ENCODE results near the gene ETS1.

The ETS1 gene

DNA sequence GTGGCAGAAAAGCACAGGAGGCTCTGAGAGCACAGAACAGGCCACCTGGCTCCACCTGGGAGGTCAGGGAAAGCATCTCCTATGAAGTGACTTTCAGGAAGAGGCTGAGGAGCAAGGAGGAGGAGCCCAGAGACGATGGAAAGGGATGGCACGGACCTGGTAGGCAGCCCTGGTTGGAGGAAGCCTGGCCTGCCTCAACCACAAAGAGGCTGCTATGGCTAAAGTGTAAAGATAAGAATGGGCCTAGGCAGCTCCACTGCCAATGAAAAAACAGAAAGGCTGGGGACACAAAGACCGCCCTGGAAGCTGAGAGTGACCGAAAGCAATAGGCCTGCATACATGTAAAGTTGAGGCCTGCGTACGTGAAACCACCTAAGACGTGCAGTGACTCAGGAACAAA is 31.2 kb upstream of the ETS1 start:
- no peak for DNase-seq

- DNase-seq: no peak
Observed at GRCh38 chr11:128616161-128616560, 28.8 kb upstream of the ETS1 start.

- no peak for DNase-seq
Observed at GRCh38 chr11:128615612-128616011, 28.3 kb upstream of the ETS1 start.

DNA sequence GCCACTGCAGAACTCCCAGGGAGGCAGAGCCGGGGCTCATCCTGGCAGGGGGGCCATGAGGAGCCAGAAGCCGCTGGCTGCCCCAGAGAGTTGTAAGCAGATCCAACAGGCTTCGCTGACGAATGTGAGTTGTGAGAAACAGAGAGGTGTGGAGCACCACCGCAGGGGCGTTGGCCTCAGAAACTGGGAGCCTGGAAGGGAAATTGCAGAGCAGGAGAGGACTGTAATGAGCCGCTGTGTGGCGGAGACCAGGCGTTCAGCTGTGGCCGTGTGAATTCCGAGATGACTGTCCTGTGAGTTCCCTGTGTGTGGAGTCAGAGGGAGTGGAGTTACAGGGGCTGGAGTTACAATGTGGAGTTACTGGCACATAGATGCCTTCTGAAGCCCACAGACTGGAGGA is 27.7 kb upstream of the ETS1 start:
- DNase-seq: no peak

DNA sequence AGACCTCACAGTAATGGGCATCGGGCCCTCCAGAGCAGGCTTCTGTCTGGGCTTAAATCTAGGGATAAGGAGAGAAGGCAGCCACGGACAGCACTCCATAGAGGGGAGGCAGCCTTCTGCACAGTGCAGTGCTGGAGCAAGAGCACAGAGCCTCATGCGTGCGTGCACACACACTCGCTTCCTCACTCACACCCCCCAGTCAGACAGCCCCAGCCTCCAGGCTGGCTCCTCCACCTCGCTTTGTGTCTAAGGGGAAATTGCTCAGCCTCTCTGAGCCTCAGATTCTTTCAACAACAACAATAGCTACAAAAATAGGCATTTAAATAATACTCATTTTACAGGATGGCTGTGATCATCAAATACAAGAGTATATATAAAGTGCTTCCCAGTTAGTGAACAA is 26.7 kb upstream of the ETS1 start:
- no peak for DNase-seq

DNA sequence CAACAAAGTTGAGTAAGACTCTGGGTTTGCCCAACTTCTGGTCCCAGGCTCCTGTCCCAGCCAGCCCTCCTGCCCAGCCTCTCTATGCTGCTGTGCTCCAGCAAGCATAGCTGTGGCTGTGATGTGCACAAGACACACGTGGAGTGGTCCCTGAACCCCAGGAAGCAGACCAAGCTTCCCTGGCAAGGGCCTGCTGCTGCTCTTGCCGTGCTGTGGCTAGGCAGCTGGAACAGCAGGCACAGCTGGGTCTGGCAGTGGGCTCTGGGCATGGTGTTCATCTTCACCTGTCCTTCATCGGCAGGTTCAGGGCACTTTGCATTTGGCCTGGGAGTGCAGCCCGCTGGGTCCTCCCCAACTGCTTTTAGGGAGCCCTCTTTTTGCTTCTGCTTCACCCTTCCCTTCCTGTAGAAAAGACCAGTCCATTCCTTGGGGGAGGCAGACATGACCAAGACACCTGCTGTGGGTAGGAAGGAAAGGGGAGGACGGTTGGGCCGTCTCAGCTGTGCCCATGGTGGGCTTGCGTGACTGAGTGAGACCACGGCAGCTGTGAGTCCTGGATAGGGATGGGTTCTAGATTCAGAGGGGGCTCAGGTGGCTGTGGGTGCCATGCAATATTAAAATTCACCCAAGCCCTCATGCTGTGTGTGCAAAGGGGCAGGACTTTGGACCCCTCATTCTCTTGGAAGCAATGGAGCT is 26.1 kb upstream of the ETS1 start:
- DNase-seq: no peak

- no peak for DNase-seq
Observed at GRCh38 chr11:128610721-128611617, 23.6 kb upstream of the ETS1 start.

DNA sequence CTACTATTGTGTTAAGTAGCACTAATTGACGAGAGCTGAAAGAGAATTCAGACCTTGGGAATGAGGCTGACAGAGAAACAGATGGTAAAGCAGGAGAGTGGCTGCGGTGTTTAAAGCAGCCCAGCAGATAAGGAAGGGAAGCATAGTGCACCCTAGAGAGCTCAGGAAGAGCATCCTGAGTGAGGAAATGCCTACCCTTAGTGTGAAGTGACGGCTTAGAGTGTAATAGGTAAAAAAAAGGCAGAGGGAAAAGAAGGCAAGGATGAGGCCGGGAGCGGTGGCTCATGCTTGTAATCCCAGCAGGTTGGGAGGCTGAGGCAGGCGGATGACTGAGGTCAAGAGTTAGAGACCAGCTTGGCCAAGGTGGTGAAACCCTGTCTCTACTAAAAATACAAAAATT is 22.4 kb upstream of the ETS1 start:
- no peak for DNase-seq

GRCh38 chr11:128608746-128609407 is 21.5 kb upstream of the ETS1 start:
- no peak for DNase-seq

GRCh38 chr11:128607819-128608218 is 20.5 kb upstream of the ETS1 start:
- DNase-seq: no peak

DNA sequence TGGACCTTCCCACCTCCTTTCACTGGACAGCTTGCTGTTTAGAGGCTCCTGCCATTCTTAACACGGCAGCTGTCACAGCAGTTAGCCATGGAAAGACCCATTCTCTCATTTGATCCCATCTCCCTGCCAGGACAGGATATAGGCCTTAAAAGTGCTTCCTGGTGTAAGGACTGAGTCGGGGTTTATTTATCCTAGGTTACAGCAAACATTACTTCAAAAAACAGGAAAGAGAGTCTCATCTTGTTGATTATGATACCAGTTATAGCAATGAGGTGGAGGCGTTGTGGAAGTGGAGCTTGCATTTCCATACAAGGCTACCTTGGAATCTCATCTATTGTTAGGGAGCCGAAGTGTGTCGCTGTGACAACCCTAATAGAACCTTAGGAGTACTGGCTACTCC is 17.4 kb upstream of the ETS1 start:
- no peak for DNase-seq

GRCh38 chr11:128603752-128604414 is 16.5 kb upstream of the ETS1 start:
- no peak for DNase-seq

DNA sequence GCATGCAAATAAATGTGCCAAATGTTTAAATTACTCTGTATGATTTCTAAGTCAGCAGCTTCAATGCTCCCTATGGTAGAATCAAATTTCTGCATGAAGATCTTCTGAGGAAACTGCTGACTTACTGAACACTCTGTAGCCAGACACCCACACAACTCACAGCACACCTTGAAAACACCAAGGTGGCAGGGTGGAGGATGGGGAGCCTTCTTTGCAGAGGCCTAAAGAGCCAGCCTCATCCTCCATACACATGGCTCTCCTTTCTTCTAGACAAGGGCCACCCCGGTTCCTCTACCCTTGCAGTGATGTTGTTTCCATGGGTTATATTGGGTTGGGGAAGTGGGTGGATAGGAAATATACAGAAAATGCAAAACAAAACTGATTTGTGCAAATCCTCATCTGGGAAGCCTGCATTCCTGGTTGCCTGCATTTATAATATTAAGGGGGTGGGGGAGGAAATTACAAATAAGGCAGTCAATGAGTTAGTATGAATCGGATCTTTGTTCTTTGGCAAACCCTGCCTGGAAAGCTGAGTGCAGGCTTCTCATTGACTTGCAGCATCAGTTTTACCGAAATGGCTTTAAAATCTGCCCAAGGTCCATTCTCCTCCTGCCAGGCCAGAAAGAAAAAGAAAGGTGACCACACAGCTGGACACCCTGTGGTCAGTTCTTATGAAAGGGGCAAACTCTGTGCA is 15.8 kb upstream of the ETS1 start:
- DNase-seq: no peak

DNA sequence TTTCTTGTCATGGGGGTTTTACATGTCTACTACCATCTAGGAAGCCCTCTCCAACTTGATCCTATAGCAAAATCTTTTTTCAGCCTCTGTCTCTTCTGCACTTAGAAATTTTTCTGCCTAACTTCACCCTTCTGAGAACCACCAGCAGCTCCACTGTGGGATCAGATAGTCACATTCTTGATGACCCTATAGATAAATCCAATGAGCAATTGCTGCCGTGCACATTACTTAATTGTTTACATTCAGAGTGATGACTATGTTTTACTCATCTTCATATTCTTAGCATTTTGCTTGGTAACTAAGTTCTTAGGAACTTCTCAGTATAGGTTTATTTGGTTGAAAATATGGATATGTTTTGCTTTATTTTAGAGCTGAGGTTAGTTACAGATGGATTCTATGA is 12.4 kb upstream of the ETS1 start:
- DNase-seq: no peak

- no peak for DNase-seq
Observed at GRCh38 chr11:128598506-128599150, 11.3 kb upstream of the ETS1 start.

DNA sequence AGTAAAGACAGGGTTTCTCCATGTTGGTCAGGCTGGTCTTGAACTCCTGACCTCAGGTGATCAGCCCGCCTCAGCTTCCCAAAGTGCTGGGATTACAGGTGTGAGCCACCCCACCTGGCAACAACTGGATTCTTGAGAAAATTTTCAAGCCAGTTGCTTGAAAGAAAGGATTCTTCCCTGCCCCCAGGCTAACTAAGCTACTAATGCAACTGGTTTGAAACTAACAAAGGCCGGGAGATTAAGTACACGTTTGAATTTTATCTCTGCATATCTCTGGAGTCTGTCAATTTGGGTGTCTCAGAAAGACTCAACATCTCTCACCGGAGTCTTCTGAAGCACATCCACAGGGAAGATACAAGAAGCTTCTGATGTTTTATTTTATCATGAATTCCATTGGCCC is 10.7 kb upstream of the ETS1 start:
- no peak for DNase-seq

GRCh38 chr11:128597209-128597608 is 9.9 kb upstream of the ETS1 start:
- DNase-seq: no peak

- no peak for DNase-seq
Observed at GRCh38 chr11:128596250-128596649, 8.9 kb upstream of the ETS1 start.

- no peak for DNase-seq
Observed at GRCh38 chr11:128595775-128596174, 8.4 kb upstream of the ETS1 start.

GRCh38 chr11:128595221-128595620 is 7.9 kb upstream of the ETS1 start:
- no peak for DNase-seq

GRCh38 chr11:128594226-128594625 is 6.9 kb upstream of the ETS1 start:
- no peak for DNase-seq

DNA sequence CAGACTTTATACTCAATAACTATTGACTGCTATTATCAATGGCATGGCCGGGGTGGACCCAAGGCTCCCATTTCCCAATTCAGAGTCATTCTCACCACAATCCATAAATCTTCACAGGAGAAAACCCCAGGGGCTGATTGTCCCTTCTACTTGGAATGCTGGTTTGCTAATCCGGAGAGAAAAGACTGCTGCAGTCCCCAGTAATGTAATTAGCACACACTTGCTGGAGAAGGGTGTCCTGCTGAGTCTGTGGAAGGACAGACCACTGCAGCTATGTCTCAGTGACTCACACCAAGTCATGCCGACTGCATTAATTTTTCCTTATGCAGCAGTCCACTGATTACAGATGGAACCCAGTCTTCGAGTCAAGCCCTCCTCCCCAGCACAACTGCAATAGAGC is 5.9 kb upstream of the ETS1 start:
- DNase-seq: no peak

Measured in NCI-H748 treated with DMSO at 0.1 percent for 48 hours (cell line).